HG02943 (cell line): ENCODE measurements around the gene MACROD1.
"Not testable (repeated sequence)": the region's sequence is repeated elsewhere in the genome, so short reads cannot be mapped to it uniquely, and the experiment has no call there.

Experiments
- ATAC-seq: cut with Tn5 transposase; IDR thresholded peaks from one replicate; pipeline ENCODE4 v1.9.1; 2021; ENCODE audit warnings: mild to moderate bottlenecking, low read depth, moderate library complexity; ENCODE audit not compliant: unreplicated experiment

The MACROD1 gene

DNA sequence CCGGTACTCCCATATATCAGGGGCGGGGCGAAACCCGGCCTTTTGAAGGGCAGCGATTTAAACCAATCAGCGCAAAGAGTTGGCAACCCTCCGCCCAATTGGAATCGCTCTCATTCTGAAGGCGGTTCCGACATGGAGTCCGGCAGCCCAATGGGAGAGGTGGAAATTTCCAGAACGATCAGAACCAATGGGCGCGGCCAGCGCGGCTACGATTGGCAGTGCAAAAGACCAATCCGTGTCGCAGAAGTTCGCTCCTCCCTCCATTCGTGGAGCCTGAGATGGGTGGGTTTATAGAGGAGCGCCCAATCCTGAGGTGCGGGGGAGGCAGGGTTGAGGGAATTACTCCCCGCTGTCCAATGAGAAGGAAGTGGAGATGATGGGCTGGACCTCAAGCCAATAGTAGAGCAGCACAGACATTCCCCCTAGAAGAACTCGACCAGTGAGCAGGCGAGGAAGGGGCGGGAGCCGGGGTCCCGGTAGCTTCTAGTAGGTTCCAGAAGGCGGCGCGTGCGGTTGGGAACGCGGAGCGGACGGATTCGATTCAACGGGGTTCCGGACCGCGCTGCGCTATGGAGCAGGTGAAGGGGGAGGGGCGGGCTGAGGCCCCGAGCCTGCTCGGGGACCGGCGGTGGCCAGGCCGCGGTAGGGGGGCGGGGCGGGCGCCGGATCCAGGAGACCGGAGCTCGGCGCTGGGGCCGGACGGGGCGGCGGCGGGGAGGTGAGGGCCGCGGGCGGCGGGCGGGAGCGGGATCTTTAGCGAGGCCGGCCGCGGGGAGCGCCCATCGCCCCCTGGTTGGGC, 20.0 kb upstream of the MACROD1 start, which contains the start of gene STIP1:
STIP1 (plus strand) TSS at position 479 of the 799 bp plus-strand sequence; CDS start at position 570, 91 bp downstream.
- ATAC-seq: peak; percentile 92

DNA sequence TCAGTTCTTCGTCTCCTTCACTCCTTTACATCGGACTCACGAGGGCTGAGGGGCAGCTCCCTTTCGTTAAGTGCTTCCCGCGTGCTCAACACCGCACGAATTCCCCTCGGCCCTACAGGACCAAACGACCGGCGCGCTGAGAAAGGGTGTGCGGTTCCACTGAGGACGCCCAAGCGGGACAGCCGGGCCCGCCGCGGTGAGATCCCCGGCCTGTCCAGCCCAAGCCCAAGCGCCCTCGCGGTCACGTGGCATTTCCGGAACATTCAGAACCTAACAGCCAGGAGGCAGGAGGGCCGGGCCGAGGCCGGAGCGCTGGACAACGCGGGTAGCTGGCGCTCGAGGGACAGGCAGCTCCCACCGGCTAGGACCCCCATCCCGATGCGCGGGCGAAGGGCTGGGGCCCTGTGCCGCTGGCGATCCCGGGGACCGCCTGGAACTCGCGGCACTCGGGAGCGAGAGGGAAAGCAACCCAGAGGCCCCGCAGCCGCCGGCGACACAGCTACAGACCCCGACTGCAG, 19.3 kb upstream of the MACROD1 start:
- ATAC-seq: peak; percentile 4

DNA sequence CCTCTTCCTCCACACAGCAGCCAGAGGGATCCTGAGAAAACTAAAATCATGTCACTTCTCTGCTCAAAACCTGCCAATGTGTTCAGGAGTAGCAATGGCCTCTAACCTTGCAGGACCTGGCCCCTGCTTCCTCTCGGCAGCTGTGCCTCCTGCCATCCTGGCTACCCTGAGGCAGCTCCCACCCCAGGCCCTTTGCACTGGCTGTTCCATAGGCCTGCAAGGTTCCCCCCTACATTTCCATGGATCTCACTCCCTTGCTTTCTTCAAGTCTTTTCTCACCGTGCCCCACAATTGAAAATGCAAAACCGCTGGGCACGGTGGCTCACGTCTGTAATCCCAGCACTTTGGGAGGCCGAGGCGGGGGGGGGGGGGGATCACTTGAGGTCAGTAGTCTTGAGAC, 18.0 kb upstream of the MACROD1 start:
- ATAC-seq: no peak

DNA sequence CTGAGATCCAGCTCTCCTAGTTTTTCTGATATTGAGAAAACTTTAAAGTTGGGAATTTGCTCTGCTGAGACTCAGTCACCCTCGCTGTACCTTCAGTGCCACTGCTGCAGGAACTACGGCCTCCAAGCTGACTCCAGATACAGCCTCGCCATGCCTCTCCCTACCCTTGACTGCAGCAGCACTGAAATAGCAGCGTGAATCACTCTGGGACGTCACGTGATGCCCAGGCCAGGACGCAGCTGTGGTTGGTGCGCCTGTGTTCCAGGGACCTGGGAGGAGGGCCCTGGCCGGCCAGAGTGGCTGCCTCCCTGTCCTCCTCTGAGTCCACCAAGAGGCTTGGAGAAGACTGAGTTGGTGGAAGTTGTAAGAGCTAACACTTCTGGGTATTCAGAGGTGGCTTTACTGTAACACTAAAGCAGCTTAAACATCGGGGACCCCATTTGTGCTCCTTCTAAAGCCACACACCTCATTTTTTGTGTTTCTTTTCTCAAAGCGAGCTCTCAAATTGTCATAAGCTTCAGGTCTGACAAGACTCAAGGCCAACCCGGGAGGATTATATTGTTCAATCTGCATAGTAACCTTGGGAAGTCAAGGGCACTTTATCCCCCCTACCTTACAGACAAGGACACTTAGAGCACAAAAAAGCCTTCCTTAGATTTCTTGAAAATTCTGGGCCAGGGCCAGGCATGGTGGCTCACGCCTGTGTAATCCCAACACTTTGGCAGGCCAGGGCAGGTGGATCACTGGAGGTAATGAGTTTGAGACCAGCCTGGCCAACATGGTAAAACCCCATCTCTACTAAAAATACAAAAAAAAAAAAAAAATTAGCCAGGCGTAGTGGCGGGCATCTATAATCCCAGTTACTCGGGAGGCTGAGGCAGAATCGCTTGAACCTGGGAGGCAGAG, 15.8 kb upstream of the MACROD1 start:
- ATAC-seq: no peak

DNA sequence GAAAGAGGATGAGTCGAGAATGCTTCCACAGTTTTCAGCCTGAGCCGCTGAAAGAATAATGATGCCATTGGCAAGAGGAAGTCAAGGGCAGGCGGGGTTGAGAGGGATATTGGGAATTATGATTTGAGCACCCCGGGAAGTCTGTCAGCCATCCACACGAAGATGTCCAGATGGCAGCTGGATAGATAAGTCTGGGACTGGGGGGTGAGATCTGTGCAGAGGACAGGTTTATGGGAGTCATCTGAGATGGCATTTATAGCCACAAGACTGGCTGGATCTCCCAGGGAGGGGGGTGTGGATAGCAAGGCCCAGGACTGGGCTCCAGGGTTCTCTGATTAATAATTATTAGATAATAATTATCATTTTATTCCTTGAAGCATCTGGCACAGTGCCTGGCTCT, 15.0 kb upstream of the MACROD1 start:
- ATAC-seq: no peak

DNA sequence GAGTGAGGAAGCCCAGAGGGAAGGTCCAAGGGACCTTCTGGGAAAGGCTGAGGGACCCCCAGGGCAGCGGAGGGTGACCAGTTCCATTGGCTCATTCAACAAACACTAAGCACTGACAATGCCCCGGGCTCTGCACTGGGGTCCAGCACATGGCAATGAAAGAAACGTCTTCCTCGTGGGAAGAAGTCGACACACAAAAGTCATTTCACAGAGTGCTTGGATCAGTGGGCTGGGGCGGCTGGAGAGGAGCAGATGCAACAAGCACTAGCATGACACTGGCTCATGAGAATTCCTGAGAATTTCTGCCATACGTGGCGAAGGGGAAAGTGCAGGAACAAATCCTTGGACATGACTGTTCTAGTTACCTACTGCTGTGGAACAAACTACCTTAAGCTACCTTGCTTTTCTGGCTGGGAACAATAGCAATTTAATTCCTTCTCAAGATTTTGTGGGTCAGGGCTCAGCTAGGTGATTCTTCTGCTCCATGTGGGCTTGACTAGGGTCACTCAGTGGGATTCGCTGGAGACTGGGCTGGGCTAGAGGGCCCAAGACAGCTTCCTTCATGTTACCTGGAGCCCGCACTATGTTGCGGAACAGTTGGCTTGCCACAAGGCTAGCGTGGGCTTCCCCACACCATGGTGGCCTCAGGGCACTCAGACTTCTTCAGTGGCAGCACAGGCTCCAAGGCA, 13.2 kb upstream of the MACROD1 start:
- ATAC-seq: no peak

DNA sequence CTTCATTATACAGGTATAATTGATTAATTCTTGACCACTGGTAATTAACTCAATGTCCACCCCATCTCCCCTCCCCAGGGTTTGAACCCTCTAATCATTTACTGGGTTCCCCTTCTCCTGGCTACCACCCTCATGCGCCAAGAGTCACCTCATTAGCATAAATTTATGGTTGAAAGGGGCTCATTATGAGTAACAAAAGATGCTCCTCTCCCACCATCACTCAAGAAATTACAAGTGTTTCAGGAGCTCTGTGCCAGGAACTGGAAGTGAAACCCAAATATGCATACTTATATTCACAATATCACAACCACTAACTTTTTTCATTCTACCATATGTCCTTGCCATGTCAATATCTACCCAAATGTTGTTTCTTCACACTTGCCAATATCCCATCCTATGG, 12.3 kb upstream of the MACROD1 start:
- no peak for ATAC-seq

DNA sequence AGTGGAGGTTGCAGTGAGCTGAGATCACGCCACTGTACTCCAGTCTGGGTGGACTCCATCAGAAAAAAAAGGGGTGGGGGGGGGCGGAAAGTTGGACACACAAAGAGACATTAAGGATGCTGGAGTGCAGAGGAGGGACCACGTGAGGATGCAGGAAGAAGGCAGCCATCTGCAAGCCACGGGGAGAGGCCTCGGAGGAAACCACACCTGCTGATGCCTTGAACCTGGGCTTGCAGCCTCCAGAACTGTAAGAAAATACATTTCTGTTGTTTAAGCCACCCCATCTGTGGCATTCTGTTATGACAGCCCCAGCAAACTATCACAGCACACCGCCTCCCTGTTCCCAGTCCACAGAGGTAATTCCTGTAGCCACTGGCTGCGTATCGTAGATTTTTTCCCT, 10.8 kb upstream of the MACROD1 start:
- ATAC-seq: no peak

DNA sequence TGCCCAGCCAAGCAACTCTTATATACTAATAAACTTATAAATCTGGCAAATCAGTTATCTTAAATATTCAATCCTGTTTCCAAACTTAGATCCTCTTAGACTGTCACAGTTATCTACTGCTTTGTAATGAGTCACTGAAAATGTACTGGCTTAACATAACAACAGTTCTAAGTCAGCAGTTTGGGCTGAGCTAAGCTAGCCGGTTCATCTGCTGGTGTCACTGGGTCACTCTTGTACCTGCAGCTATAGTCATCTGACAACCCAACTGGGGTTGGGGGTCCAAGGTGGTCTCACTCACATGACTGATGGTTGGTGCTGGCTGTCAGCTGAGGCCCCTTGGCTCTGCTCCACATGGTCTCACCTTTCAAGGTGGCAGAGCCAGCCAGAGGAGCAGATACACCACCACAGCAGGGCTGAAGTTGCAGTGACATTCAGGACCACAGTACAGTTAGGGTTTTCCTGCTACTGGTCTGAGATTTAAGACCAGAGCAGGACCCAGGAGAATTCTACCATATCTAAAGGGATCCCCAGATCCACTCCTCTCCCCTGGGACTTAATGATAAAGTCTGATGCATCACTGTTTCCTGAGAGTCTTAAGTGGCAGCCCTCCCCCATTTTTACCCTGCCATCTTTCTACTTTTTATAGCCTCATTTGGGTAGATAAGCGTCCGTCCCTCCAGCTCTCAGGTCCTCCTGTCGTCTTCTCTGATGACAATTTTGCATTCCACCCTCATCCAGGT, 7.9 kb upstream of the MACROD1 start:
- no peak for ATAC-seq

DNA sequence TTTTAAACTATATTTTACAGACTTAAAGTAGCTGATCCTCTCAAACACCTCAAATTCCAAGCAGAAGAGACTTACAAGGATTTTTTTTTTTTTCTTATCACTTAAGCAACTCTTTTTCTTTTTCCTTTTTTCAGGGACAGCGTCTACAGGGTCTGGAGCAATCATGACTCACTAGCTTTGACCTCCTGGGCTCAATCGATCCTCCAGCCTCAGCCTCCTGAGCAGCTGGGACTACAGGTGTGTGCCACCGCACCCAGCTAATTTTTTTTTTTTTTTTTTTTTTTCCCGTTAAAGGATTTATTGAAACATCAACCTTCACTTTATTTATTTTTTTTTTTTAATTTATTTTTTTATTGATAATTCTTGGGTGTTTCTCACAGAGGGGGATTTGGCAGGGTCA, 4.5 kb upstream of the MACROD1 start:
- ATAC-seq: no peak

DNA sequence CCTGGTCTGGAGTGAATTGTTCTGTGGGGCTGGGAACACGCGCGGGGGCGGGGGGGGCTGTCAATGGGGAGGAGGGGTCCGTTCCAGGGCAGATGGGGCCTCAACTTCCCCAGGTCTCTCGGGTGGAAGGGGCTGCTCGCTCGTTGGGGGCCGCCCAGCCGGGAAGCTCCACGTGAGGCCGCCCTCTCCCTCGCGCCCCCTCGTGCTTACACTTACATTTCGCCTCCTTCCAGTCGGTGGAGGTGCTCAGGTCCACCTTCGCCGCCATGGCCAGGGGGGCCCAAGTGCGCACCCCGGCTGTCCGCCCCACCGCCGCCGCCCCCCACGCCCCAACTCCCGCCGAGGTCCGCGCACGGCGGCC, 452 bp downstream of the MACROD1 start:
- ATAC-seq: no peak

DNA sequence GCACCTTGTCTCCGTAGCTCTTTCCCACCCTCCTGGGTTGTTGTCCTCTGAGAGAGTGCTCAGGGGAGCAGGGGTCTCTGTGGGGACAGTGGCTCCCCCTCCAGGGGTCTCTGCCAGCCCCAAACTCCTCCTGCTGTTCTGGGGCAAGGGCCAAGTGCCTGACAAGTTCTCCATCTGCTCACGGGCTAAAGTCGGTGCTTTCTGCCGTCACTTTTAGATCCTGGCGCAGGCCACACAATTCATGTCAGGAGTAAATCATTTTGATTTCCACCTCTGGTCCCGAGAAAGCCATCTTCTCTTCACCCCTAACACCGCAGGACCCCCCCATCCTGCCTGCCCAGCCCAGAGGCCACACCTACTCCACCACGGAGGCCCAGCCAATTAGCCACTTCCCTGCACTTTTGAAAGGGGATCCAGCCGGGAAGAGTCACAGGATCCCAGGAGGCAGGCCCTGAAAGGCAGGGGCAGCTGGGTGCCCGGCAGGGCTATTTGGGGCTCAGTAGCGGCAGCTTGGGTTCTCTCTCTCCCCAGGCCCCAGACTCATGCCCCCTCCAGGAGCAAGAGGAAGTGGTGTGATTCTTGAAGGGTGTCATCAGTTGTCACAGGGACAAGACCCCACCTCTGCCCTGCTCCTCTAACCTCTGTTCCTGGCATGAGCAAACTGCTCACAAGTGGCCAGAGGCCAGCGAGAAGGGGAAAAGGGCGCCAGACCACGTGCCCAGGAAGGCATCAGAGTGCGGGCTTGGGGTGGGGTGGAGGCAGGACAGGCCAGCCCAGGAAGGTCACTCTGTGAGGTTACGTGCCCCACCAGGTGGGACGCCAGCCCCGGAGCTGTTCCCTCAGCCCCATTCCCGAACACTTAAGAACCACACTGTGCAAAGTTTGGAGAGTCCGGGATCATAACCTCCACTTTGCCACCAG, 1.3 kb downstream of the MACROD1 start:
- ATAC-seq: no peak

DNA sequence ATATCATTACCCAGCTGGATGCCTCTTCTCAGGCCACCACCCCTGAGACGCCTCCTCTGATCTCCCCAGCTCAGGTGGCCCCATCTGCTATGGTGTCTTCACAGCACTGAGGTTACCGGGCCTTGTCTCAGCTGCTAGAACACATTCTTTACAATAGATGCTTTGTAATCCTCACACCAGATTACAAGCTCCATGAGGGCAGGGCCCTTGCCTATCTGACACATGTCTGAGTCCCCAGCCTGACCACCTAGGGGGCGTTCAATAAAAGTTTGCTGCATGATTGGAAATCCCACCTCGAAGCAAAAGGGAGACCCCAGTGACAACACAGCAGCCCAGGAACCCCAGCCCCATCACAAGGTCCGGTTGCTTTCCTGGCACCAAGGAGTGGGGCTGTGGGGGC, 2.0 kb downstream of the MACROD1 start:
- ATAC-seq: no peak

DNA sequence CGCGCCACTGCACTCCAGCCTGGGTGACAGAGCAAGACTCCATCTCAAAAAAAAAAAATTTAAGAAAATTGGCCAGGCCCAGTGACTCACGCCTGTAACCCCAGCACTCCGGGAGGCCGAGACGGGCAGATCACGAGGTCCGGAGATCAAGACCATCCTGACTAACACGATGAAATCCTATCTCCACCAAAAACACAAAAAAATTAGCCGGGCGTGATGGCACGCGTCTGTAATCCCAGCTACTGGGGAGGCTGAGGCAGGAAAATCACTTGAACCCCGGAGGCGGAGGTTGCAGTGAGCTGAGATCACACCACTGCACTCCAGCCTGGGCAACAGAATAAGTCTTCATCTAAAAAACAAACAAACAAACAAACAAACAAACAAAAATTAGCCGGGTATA, 3.1 kb downstream of the MACROD1 start:
- not testable (repeated sequence) for ATAC-seq

DNA sequence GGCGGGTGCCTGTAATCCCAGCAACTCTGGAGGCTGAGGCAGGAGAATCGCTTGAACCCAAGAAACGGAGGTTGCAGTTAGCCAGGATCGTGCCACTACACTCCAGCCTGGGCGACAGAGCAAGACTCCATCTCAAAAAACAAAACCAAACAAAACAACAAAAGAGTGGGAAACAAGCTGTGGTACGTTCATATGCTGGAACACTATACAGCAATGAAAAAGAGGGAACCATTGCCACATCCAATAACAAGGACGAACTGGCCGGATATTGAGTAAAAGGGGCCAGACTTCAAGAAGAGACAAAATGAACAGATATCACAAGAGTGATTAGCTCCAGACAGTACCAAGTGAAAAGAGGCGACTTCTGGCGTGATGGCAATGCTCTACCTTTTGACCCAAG, 4.9 kb downstream of the MACROD1 start:
- no peak for ATAC-seq

DNA sequence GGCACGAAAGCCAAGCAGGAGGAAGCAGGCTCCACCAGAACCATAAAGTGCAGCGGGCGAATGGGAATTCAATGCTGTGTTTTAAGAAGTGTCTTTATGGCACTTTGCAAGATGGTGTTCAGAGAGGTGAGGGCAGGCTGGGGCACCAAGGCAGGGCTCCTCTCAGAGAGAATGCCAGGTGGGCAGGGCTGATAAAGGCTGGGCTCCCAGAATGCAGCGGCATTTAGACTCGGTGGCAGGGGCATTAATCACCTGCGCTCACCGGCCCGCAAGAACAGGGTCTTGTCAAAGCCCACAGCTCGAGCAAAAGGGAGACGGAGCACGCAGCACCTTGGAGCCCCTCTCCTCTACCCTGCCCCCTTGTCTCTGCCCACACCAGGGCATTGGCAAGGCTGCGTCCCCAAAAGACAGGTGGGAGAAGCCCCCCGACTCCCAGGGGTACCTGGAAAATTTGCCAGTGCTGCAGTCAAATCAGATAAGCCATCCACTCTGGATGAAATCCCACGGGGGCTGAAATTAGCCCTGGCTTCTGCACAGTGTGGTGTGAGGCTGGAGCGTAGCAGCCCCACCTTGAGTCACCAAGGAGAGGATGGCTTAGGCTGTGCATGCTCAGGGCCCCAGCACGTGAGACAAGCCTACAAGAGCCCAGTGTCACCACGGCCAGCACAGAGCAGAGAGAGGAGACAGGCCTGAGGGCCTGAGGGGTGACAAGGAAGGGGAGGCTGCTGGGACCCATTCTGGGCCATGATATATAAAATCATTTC, 8.1 kb downstream of the MACROD1 start:
- no peak for ATAC-seq

DNA sequence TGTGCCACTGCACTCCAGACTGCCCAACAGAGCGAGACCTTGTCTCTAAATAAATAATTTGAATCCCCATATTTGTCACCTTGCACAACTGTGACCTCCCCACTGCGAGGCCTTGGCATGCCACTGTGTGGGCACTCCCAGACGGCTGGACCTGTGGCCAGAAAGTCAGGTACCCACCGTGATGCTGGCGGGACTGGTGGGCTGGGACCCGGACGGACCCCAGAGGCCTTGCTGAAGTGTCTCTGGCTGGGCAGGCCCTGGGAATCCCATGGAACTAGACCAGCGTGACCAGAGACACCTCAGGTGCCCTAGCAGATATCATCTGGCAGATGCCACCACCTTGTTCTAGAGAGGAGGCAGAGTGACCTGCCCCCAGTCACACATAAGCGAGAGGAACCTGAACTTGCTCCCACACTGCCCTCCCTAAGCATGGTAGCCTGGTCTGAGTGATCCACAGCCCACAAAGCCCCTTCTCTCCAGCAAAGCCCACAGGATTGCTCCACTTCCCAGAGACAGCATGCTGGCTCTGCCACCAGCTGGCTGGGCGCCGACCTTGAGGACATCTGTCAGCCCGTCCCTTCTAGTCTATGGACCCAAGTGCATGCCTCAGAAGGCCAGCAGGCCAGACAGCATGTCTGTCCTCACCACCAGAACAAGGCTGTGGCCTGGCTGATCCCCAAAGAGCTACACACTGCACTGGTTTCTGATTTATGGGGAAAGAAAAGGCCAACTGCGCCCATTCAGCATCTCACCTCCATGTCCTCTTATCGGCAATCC, 9.5 kb downstream of the MACROD1 start:
- ATAC-seq: no peak

DNA sequence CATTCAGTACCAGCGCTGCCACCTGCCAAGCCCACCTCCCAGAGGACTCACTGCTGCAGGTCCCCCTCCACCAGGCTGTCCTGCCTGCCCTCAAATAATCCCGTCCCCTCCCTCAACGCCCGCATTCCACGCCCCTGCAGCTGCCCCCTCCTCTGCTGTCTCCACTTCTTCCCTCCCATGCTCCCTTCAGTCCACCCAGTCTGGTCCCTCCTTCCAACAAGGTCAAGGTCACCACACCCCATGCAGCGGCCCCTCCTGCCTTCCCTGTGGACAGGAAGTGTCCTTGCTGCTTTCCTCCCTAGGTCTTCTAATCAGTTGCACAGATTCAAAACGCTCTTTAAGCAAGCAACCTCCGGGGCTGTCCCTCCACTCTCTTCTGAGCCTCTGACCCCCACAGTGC, 12.1 kb downstream of the MACROD1 start:
- ATAC-seq: no peak
